NCI-H2196 (cell line): ENCODE results near the gene SAMSN1.

Experiments
- DNase-seq: peaks from one replicate; lab custom pipeline; 2025; ENCODE audit not compliant: unreplicated experiment; lab: John Stamatoyannopoulos, UW

SAMSN1 gene

GRCh38 chr21:14487490-14488432 lies 58.4 kb downstream of the SAMSN1 start:
- DNase-seq = no peak

- no peak for DNase-seq
Measured at GRCh38 chr21:14486869-14487268, 59.2 kb downstream of the SAMSN1 start.

GRCh38 chr21:14484188-14485009 lies 61.7 kb downstream of the SAMSN1 start:
- DNase-seq = no peak

- DNase-seq = no peak
Measured at GRCh38 chr21:14483296-14483695, 62.8 kb downstream of the SAMSN1 start.

GRCh38 chr21:14482165-14482564 lies 64.0 kb downstream of the SAMSN1 start:
- DNase-seq = no peak

GRCh38 chr21:14480411-14481031 lies 65.6 kb downstream of the SAMSN1 start:
- DNase-seq = no peak

GRCh38 chr21:14479241-14479786 lies 66.8 kb downstream of the SAMSN1 start:
- DNase-seq = no peak

- no peak for DNase-seq
Measured at GRCh38 chr21:14477841-14478240, 68.3 kb downstream of the SAMSN1 start.

- no peak for DNase-seq
Measured at GRCh38 chr21:14477133-14477532, 69.0 kb downstream of the SAMSN1 start.

GRCh38 chr21:14474995-14475394 lies 71.1 kb downstream of the SAMSN1 start:
- DNase-seq = no peak

GRCh38 chr21:14469641-14470040 lies 76.5 kb downstream of the SAMSN1 start:
- DNase-seq = no peak

- DNase-seq = no peak
Measured at GRCh38 chr21:14466715-14467114, 79.4 kb downstream of the SAMSN1 start.

- no peak for DNase-seq
Measured at GRCh38 chr21:14457762-14458161, 88.4 kb downstream of the SAMSN1 start.

GRCh38 chr21:14456911-14457310 lies 89.2 kb downstream of the SAMSN1 start:
- no peak for DNase-seq

- no peak for DNase-seq
Measured at GRCh38 chr21:14454016-14455009, 91.8 kb downstream of the SAMSN1 start.

GRCh38 chr21:14453339-14454015 lies 92.6 kb downstream of the SAMSN1 start:
- no peak for DNase-seq

- no peak for DNase-seq
Measured at GRCh38 chr21:14452727-14453241, 93.3 kb downstream of the SAMSN1 start.

GRCh38 chr21:14452031-14452726 lies 93.9 kb downstream of the SAMSN1 start:
- no peak for DNase-seq

- DNase-seq = no peak
Measured at GRCh38 chr21:14451546-14451945, 94.6 kb downstream of the SAMSN1 start.
